Left ventricle myocardium superior (tissue), 1 donor: ENCODE measurements around the gene TOMM20. TPM values are rescaled to one million over a fixed set of nuclear protein-coding genes. Genes with fewer than 3 reads are reported as not detected.

Source experiments
- ATAC-seq: fragments of 200-7000 bp; cut with Tn5 transposase; one replicate; pipeline ENCODE4 v1.9.1; 2020; ENCODE audit warnings: mild to moderate bottlenecking, moderate library complexity
- DNase-seq: peaks from one replicate; pipeline ENCODE4 v3.0.0-alpha.2; 2020
- intact Hi-C: fragments of 100-400 bp; cut with micrococcal nuclease; formaldehyde crosslinking; loops from one replicate; pipeline ENCODE4 v1.11.0; 2022
- total RNA-seq: library from RNA; stranded (reverse); fragmentation: NEBNext Ultra II Directional; extraction: Animal tissue kit (Norgen Biotek cat#: 25700); gene quantifications from one replicate; pipeline ENCODE4 v1.2.1, GENCODE V29; 2021
- donor health status: DM: no; HTN: yes; CAD: no; lungs with severe emphysema.

Gene TOMM20
- total RNA-seq, 1 donor from 2014 or later, result 95.8 TPM

- no peak for ATAC-seq
- DNase-seq, result no peak
- intact Hi-C loops, result no loop called here
Observed at GRCh38 chr1:235139315-235139714, 10.7 kb upstream of the TOMM20 start.

DNA sequence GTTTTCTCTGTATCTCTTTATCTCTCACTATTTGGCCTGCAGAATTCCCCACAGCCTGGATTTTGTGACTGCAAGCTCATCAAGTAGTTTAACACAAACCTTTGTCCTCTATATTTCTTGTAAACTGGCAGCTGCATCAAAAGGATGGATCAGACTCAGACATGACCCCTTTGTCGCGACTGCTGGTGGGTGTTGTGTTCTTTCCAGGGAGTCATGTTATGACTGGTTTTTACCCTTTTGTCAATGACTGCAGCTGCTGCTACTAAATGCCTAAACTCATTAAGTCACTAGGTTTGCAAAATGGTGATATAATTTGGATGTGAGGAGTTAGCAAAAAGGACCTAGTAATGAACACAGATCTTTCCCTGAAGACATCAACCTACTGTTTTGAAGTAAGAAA lies 10.2 kb upstream of the TOMM20 start:
- intact Hi-C loops, result no loop called here
- ATAC-seq (no peak), DNase-seq (no peak)

- ATAC-seq, result peak; percentile 68
- DNase-seq, result no peak
- intact Hi-C loops, result no loop called here
Observed at GRCh38 chr1:235136111-235136510, 7.5 kb upstream of the TOMM20 start.

DNA sequence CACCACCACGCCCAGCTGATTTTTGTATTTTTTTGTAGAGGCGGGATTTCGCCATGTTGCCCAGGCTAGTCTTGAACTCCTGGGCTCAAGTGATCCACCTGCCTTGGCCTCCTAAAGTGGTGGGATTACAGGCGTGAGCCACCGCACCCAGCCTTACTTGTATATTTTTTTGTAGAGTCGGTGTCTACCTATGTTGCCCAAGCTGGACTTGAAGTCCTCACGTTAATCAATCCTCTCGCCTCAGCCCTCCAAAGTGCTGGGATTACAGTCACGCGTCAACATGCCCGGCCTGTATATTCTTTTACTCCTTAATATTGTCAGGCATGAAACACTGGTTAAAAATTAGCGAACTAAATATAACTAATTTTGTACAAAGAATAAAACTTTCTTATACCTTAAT lies 5.5 kb upstream of the TOMM20 start:
- ATAC-seq (no peak), DNase-seq (no peak)
- intact Hi-C loops, result no loop called here

- no peak for DNase-seq
- no peak for ATAC-seq
- intact Hi-C loops, result no loop called here
Observed at GRCh38 chr1:235133086-235133485, 4.4 kb upstream of the TOMM20 start.

DNA sequence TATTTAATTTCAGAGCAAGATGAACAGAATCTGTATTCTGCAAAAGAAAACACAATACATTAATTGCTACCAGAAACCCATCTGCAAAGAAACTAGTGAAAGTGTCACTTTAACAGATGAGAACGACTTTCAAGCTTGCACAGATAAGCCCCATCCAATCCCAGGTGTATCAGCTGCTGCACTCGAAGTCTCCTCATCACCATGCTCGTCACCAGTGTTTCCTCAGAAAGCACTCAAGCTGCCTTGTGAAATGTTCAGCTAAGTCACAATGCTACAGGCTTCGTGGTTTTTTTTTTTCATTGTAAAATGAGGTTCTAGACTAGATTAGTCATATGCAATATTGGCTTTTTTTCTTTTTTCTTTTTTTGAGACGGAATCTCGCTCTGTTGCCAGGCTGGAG lies 3.3 kb upstream of the TOMM20 start:
- ATAC-seq, result no peak
- intact Hi-C loops, result no loop called here
- no peak for DNase-seq

DNA sequence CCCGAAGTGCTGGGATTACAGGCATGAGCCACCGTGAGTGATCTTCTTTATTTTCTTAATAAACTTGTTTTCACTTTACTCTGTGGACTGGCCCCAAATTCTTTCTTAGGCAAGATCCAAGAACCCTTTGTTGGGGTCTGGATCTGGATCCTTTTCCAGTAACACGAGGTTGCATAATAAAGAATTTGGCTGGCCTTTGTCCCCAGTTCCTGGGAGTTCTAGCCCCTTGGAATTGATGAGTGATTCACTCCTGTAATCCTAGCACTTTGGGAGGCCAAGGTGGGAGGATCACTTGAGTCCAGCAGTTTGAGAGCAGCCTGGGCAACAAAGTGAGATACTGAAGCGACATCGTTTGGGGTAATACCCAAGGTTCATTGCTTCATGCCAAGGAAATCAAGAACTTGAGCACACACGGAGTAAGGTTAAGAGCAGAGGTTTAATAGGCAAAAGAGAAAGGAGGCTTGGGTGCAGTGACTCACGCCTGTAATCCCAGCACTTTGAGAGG lies 2.2 kb upstream of the TOMM20 start:
- DNase-seq, result no peak
- intact Hi-C loops, result no loop called here
- no peak for ATAC-seq

- intact Hi-C loops, result no loop called here
- ATAC-seq (no peak), DNase-seq (no peak)
Observed at GRCh38 chr1:235129774-235130570, 1.3 kb upstream of the TOMM20 start.

GRCh38 chr1:235127732-235128455 lies 743 bp downstream of the TOMM20 start:
- ATAC-seq (no peak), DNase-seq (no peak)
- intact Hi-C loops, result no loop called here

DNA sequence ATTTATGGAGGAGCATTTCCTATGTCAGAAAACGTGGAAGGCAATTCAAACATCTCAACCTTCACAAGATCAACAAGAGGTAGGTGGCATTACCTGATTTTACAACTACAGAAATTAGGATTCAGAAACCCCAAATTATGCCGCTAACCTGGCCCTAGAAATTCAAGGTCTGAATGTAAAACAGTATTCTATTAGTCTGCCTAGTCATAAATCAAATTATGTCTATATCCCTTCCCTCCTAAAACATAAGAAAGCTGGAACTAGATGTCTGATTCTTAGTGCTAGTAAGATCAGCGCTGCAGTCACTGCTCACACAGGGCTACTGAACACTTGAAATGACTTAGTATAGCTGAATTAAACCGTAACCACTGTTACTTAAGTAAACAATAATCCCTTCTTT lies 1.4 kb downstream of the TOMM20 start:
- DNase-seq (no peak), ATAC-seq (no peak)
- intact Hi-C loops, result no loop called here

DNA sequence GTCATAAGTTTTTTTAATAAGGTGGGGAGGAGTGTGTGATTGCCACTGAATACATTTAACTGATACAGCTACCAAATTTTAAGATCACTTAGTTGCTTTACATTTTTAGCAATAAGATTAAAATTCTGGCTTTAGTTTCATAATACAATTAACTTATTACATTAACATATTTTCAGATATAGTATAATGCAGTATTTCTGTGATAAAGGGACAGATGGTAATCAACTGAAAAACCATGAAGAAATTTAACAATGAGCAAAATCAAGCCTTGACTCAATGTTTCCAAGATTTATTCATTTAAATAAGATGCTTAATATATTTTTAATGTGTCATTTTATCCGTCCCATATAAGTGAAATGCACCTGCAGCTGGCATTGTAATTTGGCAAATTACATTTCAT lies 4.0 kb downstream of the TOMM20 start:
- ATAC-seq (no peak), DNase-seq (no peak)
- intact Hi-C loops, result no loop called here

DNA sequence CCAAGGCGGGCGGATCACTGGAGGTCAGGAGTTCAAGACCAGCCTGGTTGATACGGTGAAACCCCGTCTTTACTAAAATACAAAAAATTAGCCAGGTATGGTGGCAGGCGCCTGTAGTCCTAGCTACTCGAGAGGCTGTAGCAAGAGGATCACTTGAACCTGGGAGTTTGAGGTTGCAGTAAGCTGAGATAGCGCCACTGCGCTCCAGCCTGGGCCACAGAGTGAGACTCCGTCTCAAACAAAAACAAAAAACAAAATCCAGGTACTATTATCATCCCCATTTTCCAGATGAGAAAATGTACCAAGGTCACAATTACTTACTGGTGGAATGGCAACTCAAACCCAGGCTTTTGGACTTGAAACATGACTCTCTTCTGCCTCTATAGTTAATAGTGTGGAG lies 4.5 kb downstream of the TOMM20 start:
- DNase-seq (no peak), ATAC-seq (no peak)
- intact Hi-C loops, result no loop called here

- no peak for DNase-seq
- intact Hi-C loops, result no loop called here
- ATAC-seq, result no peak
Observed at GRCh38 chr1:235122348-235122747, 6.3 kb downstream of the TOMM20 start.

DNA sequence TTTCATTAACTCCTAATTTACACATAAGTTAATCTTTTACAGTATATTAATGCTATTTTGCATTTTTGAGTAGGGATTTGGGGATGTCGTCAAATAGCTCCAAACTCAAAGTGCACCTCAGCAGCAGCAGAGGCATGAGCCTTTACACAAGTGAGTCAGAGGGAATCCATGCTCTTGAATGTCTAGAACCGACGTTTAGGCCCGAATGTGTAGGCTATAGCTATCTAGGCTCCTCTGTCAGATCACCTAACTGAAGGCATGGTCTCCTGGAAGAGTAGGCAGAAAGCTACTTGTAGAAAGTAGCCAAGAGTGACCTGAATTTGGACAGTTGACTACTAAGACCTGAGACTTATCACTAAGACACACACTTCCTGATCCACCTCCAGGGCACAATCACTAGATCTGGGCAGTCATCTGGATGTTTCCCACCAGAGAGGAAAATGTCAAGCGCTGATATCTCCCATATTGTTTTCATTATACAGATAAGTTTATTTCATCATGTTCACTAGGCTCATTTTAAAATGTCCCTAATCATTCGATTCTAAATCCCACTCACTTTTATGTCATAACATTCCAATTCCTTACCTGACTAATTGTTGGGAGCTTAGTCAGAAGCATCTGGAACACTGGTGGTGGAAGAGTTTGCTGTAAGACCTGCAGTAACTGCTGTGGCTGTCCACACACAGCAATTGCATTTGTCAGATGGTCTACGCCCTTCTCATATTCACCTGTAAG lies 15.3 kb downstream of the TOMM20 start:
- intact Hi-C loops, result no loop called here
- ATAC-seq (no peak), DNase-seq (no peak)

GRCh38 chr1:235112297-235113182 lies 16.1 kb downstream of the TOMM20 start:
- intact Hi-C loops, result no loop called here
- ATAC-seq (no peak), DNase-seq (no peak)

DNA sequence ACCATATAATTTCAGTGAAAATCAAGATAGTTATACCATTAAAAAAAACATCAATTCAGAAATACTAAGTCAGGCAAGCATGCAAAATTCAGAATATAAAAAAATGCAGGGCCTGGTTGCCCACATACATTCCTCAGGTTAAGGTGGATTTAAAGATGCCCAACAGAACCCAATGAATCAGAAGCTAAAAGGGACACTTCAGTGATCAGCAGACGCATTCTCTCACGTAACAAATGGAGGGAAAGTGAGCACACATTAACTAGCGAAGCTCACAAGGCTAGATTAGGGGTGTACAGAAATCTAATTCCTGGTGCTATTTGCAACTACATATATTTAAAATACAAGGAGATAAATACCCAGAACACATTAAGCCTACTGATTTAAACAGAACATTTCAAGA lies 17.5 kb downstream of the TOMM20 start:
- intact Hi-C loops, result no loop called here
- ATAC-seq, result no peak

DNA sequence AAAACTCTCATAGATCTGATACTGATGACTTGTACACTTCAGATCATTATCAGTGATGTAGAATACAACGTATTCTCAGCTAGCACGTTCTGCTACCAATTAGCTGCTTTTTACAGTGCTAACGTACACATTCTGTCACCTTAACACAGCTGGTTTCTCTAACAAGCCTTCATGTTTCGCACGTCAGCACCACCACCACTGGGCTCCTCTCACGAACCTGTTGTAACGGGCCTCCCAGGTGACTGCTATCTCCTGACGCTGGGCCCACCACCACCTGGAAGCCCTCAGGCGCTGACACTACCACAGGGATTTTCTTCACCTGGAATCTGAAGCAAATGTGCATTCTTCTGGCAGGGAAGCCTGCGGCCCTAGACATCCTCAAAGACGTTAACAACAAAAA lies 19.8 kb downstream of the TOMM20 start:
- no peak for DNase-seq
- ATAC-seq, result no peak
- intact Hi-C loops, result no loop called here

More for the DNA sequence above, 17.5 kb downstream of the TOMM20 start:
- no peak for DNase-seq

- DNase-seq (no peak), ATAC-seq (no peak)
- intact Hi-C loops, result no loop called here
Observed at GRCh38 chr1:235108185-235108593, 20.4 kb downstream of the TOMM20 start.
